Skeletal muscle tissue (tissue), 4 donors: ENCODE results near the gene AKAP6. TPM values are rescaled to one million over a fixed set of nuclear protein-coding genes. Genes with fewer than 3 reads are reported as not detected.

Source experiments
- H3K27ac ChIP-seq: one replicate; pipeline ENCODE4 v1.7.0; 2013; ENCODE audit warnings: mild to moderate bottlenecking, low read depth, low read length, inconsistent platforms
- H3K27me3 ChIP-seq, 3 donors: one replicate each; pipeline ENCODE4 v1.7.0; 2013; ENCODE audit warnings: low read length in 3 of 3; ENCODE audit not compliant: control insufficient read depth in 3 of 3, insufficient read depth in 3 of 3
- H3K36me3 ChIP-seq, 3 donors: one replicate each; pipeline ENCODE4 v1.7.0; 2013; ENCODE audit warnings: low read length in 3 of 3; ENCODE audit not compliant: control insufficient read depth in 3 of 3, insufficient read depth in 3 of 3
- H3K4me1 ChIP-seq, 3 donors: one replicate each; pipeline ENCODE4 v1.7.0; 2013; ENCODE audit warnings: low read length in 3 of 3, mild to moderate bottlenecking in 3 of 3; ENCODE audit not compliant: control insufficient read depth in 3 of 3, insufficient read depth in 3 of 3
- H3K4me3 ChIP-seq, 3 donors: one replicate each; pipeline ENCODE4 v1.7.0; 2013; ENCODE audit warnings: low read length in 3 of 3
- H3K9ac ChIP-seq, 3 donors: one replicate each; pipeline ENCODE4 v1.7.0; 2013; ENCODE audit warnings: low read length in 3 of 3, mild to moderate bottlenecking in 3 of 3, moderate library complexity in 2 of 3, low read depth in 1 of 3
- H3K9me3 ChIP-seq, 3 donors: one replicate each; pipeline ENCODE4 v1.7.0; 2013; ENCODE audit warnings: low read length in 3 of 3; ENCODE audit not compliant: control insufficient read depth in 3 of 3
- total RNA-seq: library from RNA; depleted of rRNA; stranded (reverse); fragments of >200 nt; gene quantifications from one replicate; pipeline ENCODE4 v1.2.3, GENCODE V29; 2014
- donor health status: Osteomylitis.

The AKAP6 gene
- total RNA-seq, 1 donor from 2014 or later = 102 TPM

- H3K4me3 ChIP-seq = no peak overlapping the region
- H3K4me1 ChIP-seq = peaks cover 5 to 12% (median 8%) of the 10 kb centered on the region in 3 donors
- H3K27ac ChIP-seq = no peak overlapping the region
- H3K9ac ChIP-seq = no peak overlapping the region
- H3K9me3 ChIP-seq = no peaks in the 10 kb centered on the region
- no peaks in the 10 kb centered on the region for H3K27me3 ChIP-seq
- peaks cover 0 to 16% (median 0%) of the 10 kb centered on the region in 3 donors for H3K36me3 ChIP-seq
Measured at GRCh38 chr14:32826404-32827082, 497.4 kb downstream of the AKAP6 start.

GRCh38 chr14:32827514-32827913 lies 498.4 kb downstream of the AKAP6 start:
- Histone ChIP-seq H3K9me3 (no peaks in the 10 kb centered on the region), H3K36me3 (peaks cover 0 to 11% (median 0%) of the 10 kb centered on the region in 3 donors), H3K27ac (no peak overlapping the region), H3K9ac (no peak overlapping the region), H3K4me1 (peaks cover 4 to 9% (median 8%) of the 10 kb centered on the region in 3 donors), H3K4me3 (no peak overlapping the region), H3K27me3 (no peaks in the 10 kb centered on the region)

- H3K36me3 ChIP-seq = no peaks in the 10 kb centered on the region
- H3K4me1 ChIP-seq = no peaks in the 10 kb centered on the region
- no peak overlapping the region for H3K27ac ChIP-seq
- no peaks in the 10 kb centered on the region for H3K9me3 ChIP-seq
- H3K9ac ChIP-seq = no peak overlapping the region
- H3K4me3 ChIP-seq = no peak overlapping the region
- H3K27me3 ChIP-seq = no peaks in the 10 kb centered on the region
Measured at GRCh38 chr14:32835924-32836323, 506.8 kb downstream of the AKAP6 start.

- H3K36me3 ChIP-seq = no peaks in the 10 kb centered on the region
- no peak overlapping the region for H3K4me3 ChIP-seq
- peaks cover 0 to 2% (median 0%) of the 10 kb centered on the region in 3 donors for H3K27me3 ChIP-seq
- no peak overlapping the region for H3K9ac ChIP-seq
- H3K4me1 ChIP-seq = no peaks in the 10 kb centered on the region
- H3K9me3 ChIP-seq = no peaks in the 10 kb centered on the region
- H3K27ac ChIP-seq = no peak overlapping the region
Measured at GRCh38 chr14:32841698-32842097, 512.6 kb downstream of the AKAP6 start.

GRCh38 chr14:32846821-32847365 lies 517.8 kb downstream of the AKAP6 start:
- Histone ChIP-seq H3K4me1 (no peaks in the 10 kb centered on the region), H3K4me3 (no peak overlapping the region), H3K9me3 (no peaks in the 10 kb centered on the region), H3K9ac (no peak overlapping the region), H3K36me3 (no peaks in the 10 kb centered on the region), H3K27me3 (peaks cover 0 to 2% (median 0%) of the 10 kb centered on the region in 3 donors), H3K27ac (no peak overlapping the region)

GRCh38 chr14:32847867-32848266 lies 518.8 kb downstream of the AKAP6 start:
- H3K27me3 ChIP-seq = peaks cover 0 to under 1% (median 0%) of the 10 kb centered on the region in 3 donors
- H3K9me3 ChIP-seq = no peaks in the 10 kb centered on the region
- no peak overlapping the region for H3K9ac ChIP-seq
- H3K27ac ChIP-seq = no peak overlapping the region
- H3K4me3 ChIP-seq = no peak overlapping the region
- no peaks in the 10 kb centered on the region for H3K36me3 ChIP-seq
- H3K4me1 ChIP-seq = no peaks in the 10 kb centered on the region

- Histone ChIP-seq H3K27me3 (peaks cover 0 to 3% (median 0%) of the 10 kb centered on the region in 3 donors), H3K36me3 (no peaks in the 10 kb centered on the region), H3K4me3 (no peak overlapping the region), H3K27ac (no peak overlapping the region), H3K4me1 (no peaks in the 10 kb centered on the region), H3K9me3 (peaks cover 0 to 2% (median 0%) of the 10 kb centered on the region in 3 donors), H3K9ac (no peak overlapping the region)
Measured at GRCh38 chr14:32865827-32866376, 536.8 kb downstream of the AKAP6 start.

- Histone ChIP-seq H3K9ac (no peak overlapping the region), H3K36me3 (no peaks in the 10 kb centered on the region), H3K9me3 (peaks cover 0 to 2% (median 0%) of the 10 kb centered on the region in 3 donors), H3K27me3 (no peaks in the 10 kb centered on the region), H3K27ac (no peak overlapping the region), H3K4me1 (no peaks in the 10 kb centered on the region), H3K4me3 (no peak overlapping the region)
Measured at GRCh38 chr14:32883188-32883587, 554.1 kb downstream of the AKAP6 start.
